ENCODE measurements around the gene BTBD8.

- no peak for TF ChIP-seq CTCF (IDR thresholded peaks at IDR 0.05)
- no peak for TF ChIP-seq POLR2A (IDR thresholded peaks at IDR 0.05)
Observed at GRCh38 chr1:92094595-92094994, 14.4 kb downstream of the BTBD8 start.
